ENCODE measurements around the gene TC2N.
A peak's percentile ranks its signal among the peaks of the same experiment; 100 is the strongest.

The TC2N gene

DNA sequence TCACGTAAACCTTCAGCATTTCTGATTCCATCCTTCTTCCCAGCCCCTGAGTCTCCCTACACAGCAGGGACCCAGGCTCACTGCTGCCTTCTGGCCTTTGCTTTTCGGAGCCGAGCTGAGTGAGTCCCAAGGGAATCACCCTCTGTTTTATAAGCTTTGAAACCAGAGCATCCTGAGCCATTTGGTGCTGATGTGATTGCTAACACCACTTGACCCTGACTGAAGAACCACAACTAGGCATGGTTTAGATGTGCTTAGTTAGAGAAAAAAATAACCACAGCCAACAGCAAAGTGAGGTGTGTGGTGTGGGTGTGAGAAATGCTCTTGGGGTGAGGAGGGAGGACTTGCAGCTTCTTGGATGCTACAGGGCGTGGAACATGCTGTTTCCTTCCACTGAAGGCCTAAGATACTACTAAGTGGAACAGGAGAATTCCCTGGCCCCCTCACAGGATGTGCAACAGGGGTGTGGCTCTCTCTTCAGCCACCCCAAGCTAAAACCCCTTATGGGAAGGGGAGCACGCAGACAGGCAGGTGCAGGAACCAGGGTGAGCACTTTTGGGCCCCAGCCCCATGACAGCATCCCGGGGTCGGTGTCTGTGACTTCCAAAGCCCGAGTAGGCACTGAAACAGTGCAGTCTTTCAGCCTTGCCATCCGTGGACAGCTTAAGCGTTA is at the start of gene TC2N:
Gene TC2N, minus strand, starts transcription at position 221 of the 673 bp plus-strand sequence. CDS start 53,767 bp downstream, outside the sequence.
- TF ChIP-seq, protein P1, sequence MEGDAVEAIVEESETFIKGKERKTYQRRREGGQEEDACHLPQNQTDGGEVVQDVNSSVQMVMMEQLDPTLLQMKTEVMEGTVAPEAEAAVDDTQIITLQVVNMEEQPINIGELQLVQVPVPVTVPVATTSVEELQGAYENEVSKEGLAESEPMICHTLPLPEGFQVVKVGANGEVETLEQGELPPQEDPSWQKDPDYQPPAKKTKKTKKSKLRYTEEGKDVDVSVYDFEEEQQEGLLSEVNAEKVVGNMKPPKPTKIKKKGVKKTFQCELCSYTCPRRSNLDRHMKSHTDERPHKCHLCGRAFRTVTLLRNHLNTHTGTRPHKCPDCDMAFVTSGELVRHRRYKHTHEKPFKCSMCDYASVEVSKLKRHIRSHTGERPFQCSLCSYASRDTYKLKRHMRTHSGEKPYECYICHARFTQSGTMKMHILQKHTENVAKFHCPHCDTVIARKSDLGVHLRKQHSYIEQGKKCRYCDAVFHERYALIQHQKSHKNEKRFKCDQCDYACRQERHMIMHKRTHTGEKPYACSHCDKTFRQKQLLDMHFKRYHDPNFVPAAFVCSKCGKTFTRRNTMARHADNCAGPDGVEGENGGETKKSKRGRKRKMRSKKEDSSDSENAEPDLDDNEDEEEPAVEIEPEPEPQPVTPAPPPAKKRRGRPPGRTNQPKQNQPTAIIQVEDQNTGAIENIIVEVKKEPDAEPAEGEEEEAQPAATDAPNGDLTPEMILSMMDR (IDR thresholded peaks at IDR 0.05) = no peak

DNA sequence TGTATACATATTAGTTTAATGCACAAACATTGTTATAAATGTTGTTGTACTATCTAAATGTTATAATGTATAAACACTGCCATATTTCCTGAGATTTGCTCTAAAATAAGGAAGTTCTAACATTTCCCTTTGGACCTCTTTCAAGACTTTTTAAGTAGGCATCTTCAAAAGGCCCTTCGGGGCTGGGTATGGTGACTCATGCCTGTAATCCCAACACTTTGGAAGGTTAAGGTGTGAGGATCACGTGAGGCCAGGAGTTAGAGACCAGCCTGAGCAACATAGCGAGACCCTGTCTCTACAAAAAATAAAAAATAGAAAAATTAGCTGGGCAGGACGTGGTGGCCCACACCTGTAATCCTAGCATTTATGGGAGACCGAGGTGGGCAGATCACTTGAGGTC is 44.7 kb upstream of the TC2N start:
- TF ChIP-seq, protein P1 (IDR thresholded peaks at IDR 0.05) = no peak

DNA sequence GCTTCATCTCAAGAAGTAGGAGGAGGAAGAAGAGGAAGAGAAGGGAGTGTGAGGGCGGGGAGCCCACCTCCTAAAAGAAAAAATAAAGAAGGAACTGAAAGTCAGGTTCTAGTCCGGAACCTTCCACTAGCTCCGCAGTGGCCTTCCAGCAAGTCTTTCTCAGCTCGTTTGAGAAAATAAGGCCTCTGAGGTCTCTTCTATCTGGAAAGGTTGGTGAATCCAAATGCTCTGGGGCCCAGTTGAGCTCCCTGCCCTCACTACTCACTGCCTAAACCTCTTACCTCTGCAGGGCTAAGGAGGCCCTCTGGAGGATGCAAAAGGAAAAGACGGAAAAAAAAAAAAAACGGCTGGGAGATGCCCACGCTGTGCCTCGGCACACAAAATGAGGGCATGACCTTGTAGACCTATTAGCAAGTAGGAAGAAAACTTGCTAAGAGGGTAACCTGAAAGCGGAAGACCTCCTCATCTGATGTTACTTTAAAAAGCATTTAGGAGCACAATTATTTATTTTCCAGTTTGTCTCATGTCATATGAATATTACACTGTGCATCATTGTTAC is 44.2 kb upstream of the TC2N start:
- TF ChIP-seq, protein P1 (IDR thresholded peaks at IDR 0.05) = peak; percentile 73

DNA sequence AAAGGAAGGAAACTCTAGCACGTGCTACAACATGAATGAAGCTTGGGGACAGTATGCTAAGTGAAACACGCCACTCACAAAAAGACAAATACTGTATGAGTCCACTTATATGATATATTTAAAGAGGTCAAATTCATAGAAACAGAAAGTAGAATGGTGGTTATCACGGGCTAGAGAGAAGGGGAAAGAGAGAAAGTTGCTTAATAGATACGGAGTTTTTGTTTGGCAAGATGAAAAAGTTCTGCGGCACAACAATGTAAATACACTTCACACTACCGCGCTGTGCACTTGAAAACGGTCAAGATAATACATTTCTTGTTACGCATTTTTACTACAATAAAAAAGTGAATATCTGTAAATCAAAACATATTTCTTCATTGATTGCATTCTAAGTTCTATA is 42.9 kb upstream of the TC2N start:
- TF ChIP-seq, protein P1 (IDR thresholded peaks at IDR 0.05) = no peak

DNA sequence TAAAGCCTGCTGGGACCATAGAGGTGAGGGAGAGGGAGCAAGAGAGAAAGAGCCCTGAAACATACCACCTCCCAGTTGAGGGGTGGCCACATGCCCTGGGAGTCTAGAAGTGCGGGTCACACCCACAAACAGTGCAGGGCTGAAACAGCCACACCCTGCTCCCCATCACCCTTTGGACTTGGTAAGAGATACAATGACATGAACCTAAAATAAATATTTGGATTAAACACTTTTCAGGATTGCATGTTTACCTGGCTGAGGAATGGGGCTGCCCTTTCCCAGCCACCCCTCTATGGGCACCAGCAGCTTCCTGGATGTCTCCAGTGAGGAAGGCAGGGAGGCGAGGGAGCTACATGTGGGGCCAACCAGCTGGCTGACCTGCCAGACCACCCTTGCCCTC is 39.0 kb upstream of the TC2N start:
- TF ChIP-seq, protein P1 (IDR thresholded peaks at IDR 0.05) = no peak

DNA sequence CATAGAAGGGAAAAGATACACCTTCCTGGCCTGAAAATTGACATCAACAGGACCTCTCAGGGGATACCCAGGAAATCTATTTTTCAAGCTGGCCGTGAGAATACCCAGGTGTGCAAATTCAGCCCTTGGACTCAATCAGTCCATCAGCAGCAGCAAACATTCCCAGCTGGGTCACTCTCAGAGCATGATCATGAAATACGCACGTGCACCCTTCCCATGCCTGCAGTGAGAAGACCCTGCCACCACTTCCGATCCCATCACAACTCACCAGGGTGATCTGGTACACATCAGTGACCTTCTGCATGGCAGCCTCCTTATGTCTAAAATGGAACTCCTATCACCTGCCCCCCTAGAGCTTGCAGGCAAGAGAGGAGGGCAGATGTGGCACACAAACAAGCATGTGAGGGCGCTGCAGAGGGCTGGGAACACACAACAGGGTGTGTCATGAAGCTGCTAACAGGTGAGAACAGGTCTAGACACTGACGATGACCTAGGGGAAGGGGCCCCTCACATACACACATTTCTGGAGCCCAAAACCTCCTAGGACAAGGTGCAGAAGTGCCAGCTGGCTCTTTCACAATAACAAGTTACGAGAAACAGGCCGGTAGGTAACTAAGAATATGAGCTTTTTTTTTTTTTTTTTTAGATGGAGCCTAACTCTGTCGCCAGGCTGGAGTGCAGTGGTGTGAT is 37.8 kb upstream of the TC2N start:
- TF ChIP-seq, protein P1 (IDR thresholded peaks at IDR 0.05) = no peak

DNA sequence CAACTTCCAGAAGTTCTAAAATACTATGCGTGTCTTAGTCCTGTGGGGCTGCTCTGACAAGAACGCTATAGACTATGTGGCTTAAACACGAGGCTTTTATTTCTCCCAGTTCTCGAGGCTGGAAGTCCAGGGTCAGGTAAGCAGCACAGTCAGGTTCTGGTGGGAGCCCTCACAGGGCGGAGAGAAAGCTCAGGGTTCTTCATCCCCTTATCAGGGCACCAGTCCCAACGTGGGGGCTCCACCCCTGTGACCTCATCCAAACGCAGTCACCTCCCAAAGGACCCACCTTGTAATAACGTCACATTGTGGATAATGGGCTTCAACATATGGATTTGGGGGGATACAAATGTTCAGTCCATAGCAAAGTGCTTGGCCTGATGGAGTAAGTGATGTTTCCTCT is 37.1 kb upstream of the TC2N start:
- TF ChIP-seq, protein P1 (IDR thresholded peaks at IDR 0.05) = no peak

Data from LNCAP (cell line).